Activated CD8-positive, alpha-beta memory T cell treated with anti-CD3 and anti-CD28 coated beads, Interleukin-2, amount 50 U/mL, for 24 hours (primary cell): ENCODE data around the gene SAA2.
"Not testable (repeated sequence)": the region's sequence is repeated elsewhere in the genome, so short reads cannot be mapped to it uniquely, and the experiment has no call there.

Source experiments
- DNase-seq: peaks from one replicate; pipeline ENCODE4 v3.0.0-alpha.2; 2020; ENCODE audit errors: extremely low read depth

The SAA2 gene

GRCh38 chr11:18248561-18248960 is at the start of gene SAA2:
Gene SAA2, minus strand, starts transcription at chr11:18248668. Its CDS starts 657 bp downstream, at chr11:18248011.
- DNase-seq = no peak

GRCh38 chr11:18295316-18295715 is 46.8 kb upstream of the SAA2 start:
- no peak for DNase-seq

GRCh38 chr11:18294862-18295261 is 46.4 kb upstream of the SAA2 start:
- no peak for DNase-seq

- no peak for DNase-seq
These were observed 40.4 kb upstream of the SAA2 start for GRCh38 chr11:18288911-18289310.

GRCh38 chr11:18285841-18286240 is 37.4 kb upstream of the SAA2 start:
- DNase-seq = no peak

GRCh38 chr11:18282626-18283025 is 34.2 kb upstream of the SAA2 start:
- DNase-seq = no peak

- no peak for DNase-seq
These were observed 32.1 kb upstream of the SAA2 start for GRCh38 chr11:18280438-18281045.

- DNase-seq = no peak
These were observed 29.2 kb upstream of the SAA2 start for GRCh38 chr11:18277565-18278271.

- DNase-seq = no peak
These were observed 22.7 kb upstream of the SAA2 start for GRCh38 chr11:18271206-18271605.

- no peak for DNase-seq
These were observed 21.6 kb upstream of the SAA2 start for GRCh38 chr11:18270102-18270501.

GRCh38 chr11:18269252-18269651 is 20.8 kb upstream of the SAA2 start:
- not testable (repeated sequence) for DNase-seq

- DNase-seq = not testable (repeated sequence)
These were observed 19.1 kb upstream of the SAA2 start for GRCh38 chr11:18267335-18268133.

- no peak for DNase-seq
These were observed 17.5 kb upstream of the SAA2 start, which contains the start of gene SAA1 for GRCh38 chr11:18265949-18266348. Gene SAA1, plus strand, starts transcription at chr11:18266264. Its CDS starts 624 bp downstream, at chr11:18266888.

- no peak for DNase-seq
These were observed 16.4 kb upstream of the SAA2 start for GRCh38 chr11:18264677-18265555.

GRCh38 chr11:18264035-18264434 is 15.6 kb upstream of the SAA2 start:
- no peak for DNase-seq

- not testable (repeated sequence) for DNase-seq
These were observed 14.3 kb upstream of the SAA2 start for GRCh38 chr11:18262681-18263350.

- DNase-seq = no peak
These were observed 13.3 kb upstream of the SAA2 start for GRCh38 chr11:18261721-18262120.

GRCh38 chr11:18259259-18259658 is 10.8 kb upstream of the SAA2 start:
- no peak for DNase-seq

- DNase-seq = no peak
These were observed 6.4 kb upstream of the SAA2 start for GRCh38 chr11:18254781-18255361.

- no peak for DNase-seq
These were observed 5.4 kb upstream of the SAA2 start for GRCh38 chr11:18253778-18254338.
